ENCODE data around the gene PPIF.

Gene PPIF

GRCh38 chr10:79401015-79401921, 54.0 kb downstream of the PPIF start:
- DNase-seq (ENCODE audit: low read depth): peak; percentile 85

- DNase-seq (ENCODE audit: low read depth): no peak
Observed at GRCh38 chr10:79402625-79402946, 55.3 kb downstream of the PPIF start.

- no peak for DNase-seq (ENCODE audit: low read depth)
Observed at GRCh38 chr10:79402951-79403350, 55.7 kb downstream of the PPIF start.

- DNase-seq (ENCODE audit: low read depth): no peak
Observed at GRCh38 chr10:79403441-79404230, 56.4 kb downstream of the PPIF start.

GRCh38 chr10:79404231-79404609, 57.0 kb downstream of the PPIF start:
- DNase-seq (ENCODE audit: low read depth): peak; percentile 72

- no peak for DNase-seq (ENCODE audit: low read depth)
Observed at GRCh38 chr10:79404690-79405131, 57.4 kb downstream of the PPIF start.

Measured in fibroblast of the conjunctiva (primary cell).